Measurements from ENCODE around the gene SSX4B.

DNA sequence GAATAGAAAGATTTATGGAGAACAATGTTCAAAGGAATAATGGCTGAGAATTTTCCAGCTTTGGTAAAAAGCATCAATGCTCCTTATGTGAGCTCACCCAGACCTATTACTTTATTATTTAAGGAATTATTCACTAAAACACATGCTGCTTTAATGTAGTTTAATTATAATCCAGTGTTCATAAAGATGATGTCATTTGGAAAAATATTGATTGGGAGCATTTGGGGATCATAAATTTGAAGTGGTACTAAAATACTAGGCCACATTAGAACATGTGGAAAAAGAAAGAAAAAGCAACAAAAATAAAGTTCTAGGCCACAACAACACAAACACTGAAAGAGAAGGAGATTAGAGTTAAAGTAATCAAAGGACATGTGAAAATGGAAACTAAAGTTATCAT lies 38.3 kb upstream of the SSX4B start:
- TF ChIP-seq, protein P1, sequence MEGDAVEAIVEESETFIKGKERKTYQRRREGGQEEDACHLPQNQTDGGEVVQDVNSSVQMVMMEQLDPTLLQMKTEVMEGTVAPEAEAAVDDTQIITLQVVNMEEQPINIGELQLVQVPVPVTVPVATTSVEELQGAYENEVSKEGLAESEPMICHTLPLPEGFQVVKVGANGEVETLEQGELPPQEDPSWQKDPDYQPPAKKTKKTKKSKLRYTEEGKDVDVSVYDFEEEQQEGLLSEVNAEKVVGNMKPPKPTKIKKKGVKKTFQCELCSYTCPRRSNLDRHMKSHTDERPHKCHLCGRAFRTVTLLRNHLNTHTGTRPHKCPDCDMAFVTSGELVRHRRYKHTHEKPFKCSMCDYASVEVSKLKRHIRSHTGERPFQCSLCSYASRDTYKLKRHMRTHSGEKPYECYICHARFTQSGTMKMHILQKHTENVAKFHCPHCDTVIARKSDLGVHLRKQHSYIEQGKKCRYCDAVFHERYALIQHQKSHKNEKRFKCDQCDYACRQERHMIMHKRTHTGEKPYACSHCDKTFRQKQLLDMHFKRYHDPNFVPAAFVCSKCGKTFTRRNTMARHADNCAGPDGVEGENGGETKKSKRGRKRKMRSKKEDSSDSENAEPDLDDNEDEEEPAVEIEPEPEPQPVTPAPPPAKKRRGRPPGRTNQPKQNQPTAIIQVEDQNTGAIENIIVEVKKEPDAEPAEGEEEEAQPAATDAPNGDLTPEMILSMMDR (conservative IDR thresholded peaks at IDR 0.05 in 1 of 2, IDR thresholded peaks at IDR 0.05 in 1 of 2; ENCODE audit: low read depth in 1 of 2, low read length in 2 of 2) = no peak
- TF ChIP-seq EZH2 (IDR thresholded peaks at IDR 0.05; ENCODE audit: low read length, missing control alignments) = no peak

Measured in fibroblast of lung (primary cell).